Cortex of kidney (tissue), 1 donor: ENCODE measurements around the gene ACVR1.
"Not testable (repeated sequence)": the region's sequence is repeated elsewhere in the genome, so short reads cannot be mapped to it uniquely, and the experiment has no call there.

ENCODE experiments used
- DNase-seq: peaks from one replicate; lab custom pipeline; 2025; lab: John Stamatoyannopoulos, UW

The ACVR1 gene

GRCh38 chr2:157826644-157827043 lies 49.5 kb downstream of the ACVR1 start:
- not testable (repeated sequence) for DNase-seq

GRCh38 chr2:157825885-157826284 lies 50.2 kb downstream of the ACVR1 start:
- no peak for DNase-seq

DNA sequence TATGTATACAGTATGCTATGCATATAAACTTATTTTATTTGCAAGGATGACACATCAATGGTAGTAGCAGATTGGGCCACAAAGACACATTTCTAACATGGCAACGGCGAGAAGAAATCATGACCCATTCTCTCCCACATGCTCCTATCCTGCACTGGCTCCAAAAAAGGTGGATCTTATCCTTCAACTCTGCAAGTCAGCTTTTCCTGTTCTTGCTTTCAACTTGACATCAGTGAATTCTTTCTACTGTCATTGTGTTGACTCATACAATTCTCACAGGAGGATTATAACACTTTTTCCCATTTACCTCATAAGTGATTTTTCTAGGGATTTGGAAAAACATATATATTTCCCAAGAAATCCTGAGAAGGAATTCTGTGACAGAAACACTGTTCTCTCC lies 53.1 kb downstream of the ACVR1 start:
- DNase-seq = no peak

- no peak for DNase-seq
Measured at GRCh38 chr2:157822533-157822932, 53.6 kb downstream of the ACVR1 start.

DNA sequence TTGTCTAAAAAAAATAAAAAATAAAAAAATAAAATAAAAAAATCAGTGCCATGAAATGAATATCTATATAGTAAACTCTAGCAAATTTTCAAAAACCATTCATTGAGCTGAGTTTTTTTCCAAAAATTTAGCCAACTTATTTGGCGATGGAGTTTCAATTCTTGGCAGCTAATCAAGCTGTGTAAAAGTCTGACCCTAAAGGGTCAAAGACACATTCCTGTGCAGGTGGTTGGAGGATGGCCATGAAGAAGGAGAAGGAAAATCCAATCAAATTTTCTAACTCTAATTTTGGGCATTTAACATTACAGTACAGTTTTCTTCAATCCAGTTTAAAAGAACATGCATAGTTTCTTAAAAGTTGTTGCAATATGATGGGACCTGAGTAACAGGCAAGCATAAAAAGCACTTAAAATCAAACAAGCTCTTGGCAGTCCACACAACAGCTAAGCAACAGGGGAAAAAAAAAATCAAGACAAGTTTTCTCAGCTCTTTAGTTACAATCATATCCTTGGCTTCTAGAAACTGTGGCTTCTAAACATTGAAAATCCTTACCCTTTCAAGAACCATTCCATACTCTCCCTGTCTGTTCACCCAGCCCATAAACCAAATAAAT lies 54.5 kb downstream of the ACVR1 start:
- no peak for DNase-seq

DNA sequence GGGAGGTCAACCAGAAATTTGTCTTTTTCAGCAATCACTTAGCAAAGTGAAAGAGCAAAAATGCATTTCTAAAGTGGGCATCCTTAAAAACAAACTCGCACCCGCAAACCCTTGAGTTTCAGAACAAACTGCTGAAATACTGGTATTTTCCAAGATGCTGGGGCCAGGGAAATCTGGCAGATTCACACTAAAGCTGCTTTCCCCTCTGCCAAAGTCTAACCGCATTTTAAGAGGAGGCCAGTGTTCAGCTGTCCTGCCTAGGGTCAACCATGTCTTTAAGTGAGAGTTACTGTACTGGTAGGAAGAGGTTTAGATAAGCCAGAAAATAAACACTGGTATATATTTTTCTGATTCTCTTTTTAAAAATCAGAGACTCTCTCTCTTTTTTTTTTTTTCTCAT lies 55.9 kb downstream of the ACVR1 start:
- no peak for DNase-seq

DNA sequence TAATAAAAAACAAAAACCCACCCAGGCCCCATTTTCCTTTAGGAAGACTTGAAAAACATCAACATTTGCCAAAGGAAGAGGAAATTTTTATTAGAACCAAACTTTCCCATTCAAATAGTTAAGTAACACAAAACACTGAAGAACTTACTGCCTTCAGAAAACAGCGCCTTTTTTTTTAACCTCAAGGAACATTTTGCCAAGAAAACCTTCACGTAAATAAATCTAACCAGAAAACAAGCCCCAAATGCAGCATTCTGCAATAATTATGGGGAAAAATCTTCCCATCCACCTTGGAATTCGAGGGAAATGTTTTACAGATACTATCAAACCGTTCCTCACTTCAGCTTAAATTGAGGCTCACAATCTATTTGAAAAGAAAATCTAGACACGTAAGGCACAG lies 56.4 kb downstream of the ACVR1 start:
- no peak for DNase-seq

DNA sequence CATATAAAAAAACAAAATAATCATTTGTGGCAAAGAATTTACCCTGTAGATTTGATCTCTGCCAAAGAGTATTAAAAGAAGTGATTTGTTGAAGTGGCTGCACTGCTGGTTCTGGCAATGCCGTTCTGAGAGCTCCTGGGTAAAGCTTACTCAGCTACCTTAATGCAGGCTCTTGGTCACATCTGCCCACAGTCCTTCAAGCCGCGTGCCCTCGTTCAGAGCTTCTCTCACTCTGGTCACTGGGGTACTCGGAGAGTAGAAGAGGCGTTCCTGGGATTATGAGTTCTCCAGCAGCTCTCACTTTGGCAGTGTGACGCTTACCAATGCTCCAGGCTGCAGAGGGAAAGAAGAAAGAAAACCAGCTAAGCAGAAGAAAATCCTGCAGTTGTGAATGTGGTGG lies 57.9 kb downstream of the ACVR1 start:
- DNase-seq = no peak

GRCh38 chr2:157815421-157815820 lies 60.7 kb downstream of the ACVR1 start:
- no peak for DNase-seq

DNA sequence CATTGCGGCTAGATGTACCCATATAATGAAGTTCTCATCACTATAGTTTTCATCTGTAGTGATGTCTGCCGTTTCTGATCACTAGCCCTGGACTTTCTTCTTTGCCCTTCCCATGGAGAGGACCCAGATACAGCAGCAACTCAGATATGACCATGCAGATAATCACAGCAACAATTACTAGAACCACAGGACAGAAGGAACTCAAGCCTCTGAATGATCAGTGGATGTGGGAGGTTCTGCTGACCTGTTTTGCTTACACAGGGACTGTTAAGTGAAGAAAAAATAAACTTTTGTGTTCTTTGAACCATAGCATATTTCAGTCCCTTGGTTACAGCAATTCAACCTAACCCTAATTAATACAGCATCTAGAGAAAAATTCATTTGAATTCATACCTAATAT lies 62.7 kb downstream of the ACVR1 start:
- no peak for DNase-seq

DNA sequence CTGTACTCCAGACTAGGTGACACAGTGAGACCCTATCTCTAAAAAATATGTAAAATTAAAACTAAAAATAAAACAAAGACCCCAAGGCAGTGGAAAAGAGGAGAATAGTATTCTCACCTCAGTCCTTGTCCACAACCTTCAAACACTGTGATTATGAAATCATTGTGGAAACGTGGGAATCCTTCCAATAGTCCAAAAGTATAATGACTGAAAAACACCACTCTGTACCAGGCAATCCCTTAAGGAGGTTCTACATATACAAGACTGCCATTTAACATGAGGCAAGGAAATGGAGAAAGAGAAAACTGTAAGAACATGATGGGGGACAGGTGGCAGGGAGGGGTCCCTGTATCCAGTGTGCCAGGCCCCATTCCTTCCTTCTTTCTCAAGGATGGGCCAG lies 66.1 kb downstream of the ACVR1 start:
- no peak for DNase-seq

GRCh38 chr2:157809212-157809611 lies 66.9 kb downstream of the ACVR1 start:
- DNase-seq = no peak

DNA sequence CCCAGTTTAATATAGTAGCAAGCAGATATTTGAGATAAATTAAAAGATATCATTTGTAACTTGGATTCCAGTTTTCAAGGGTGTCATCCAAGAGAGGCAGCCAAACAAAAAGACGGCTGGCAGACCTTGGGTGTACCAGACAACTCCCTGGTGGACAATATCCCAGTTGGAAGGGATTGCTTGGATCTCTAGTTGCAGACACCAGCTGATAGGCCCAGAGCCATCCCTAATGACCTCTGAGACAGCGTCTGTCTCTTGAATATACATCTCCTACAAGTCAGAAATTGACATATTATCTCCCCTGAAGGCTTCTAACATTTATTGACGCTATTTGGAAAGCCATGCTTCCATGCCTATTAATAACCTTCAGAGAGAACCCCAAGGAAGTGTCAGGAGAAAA lies 67.7 kb downstream of the ACVR1 start:
- DNase-seq = no peak

GRCh38 chr2:157806426-157807077 lies 69.6 kb downstream of the ACVR1 start:
- no peak for DNase-seq

DNA sequence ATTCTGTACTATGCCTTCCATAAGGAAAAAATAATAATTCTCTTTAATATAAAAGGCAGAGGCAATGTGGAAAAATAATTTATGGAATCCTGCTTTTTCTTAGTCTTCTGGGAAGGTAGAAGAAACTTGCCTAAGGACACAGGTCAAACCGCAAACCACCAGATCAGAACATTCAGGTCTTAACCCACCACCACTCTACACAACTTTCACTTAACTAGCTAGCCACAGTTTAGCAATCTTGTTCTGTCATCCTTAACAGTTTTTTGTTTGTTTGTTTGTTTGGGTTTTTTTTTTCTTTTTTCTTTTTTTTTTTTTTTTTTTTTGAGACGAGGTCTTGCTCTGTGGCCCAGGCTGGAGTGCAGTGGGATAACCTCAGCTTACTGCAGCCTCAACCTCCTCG lies 70.6 kb downstream of the ACVR1 start:
- DNase-seq = no peak

DNA sequence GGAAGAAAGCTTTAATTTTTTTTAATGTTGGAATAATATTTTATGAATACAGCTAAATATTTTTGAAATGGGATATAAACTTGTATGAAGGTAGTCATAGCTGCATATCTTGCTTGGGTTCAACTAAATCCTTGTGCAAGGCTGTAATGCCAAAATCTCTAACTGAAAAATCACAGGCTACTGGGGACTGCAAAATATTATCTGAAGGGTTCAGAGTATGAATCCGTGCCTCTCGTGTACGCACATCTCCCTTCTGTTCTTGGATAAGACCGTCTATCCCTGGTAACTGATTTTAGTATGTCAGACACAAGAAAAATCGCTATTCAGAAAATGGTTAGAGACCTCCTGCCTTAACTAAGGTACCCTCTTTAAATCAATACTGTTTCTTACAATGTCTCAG lies 71.8 kb downstream of the ACVR1 start:
- no peak for DNase-seq

GRCh38 chr2:157803952-157804351 lies 72.2 kb downstream of the ACVR1 start:
- DNase-seq = no peak

DNA sequence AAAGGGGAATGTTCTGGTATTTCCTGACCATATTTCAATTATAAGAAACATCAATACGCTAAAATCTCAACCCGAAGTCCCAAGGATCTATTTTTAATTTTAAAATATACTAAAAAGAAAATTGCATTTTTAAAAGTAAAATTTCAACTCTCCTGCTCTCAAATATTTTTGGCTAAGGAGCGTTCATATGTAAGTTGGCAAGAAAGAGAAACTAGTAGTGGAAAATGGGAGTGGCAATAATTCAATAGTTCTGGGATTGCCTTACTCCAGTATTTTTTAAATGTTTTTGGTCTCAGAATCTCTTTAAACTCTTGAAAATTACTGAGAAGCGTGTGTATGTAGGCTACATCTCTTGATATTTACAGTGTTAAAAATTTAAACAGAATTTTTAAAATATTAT lies 72.7 kb downstream of the ACVR1 start:
- DNase-seq = no peak

GRCh38 chr2:157800838-157801495 lies 75.2 kb downstream of the ACVR1 start:
- DNase-seq = no peak

GRCh38 chr2:157793053-157793612 lies 83.0 kb downstream of the ACVR1 start:
- DNase-seq = no peak

DNA sequence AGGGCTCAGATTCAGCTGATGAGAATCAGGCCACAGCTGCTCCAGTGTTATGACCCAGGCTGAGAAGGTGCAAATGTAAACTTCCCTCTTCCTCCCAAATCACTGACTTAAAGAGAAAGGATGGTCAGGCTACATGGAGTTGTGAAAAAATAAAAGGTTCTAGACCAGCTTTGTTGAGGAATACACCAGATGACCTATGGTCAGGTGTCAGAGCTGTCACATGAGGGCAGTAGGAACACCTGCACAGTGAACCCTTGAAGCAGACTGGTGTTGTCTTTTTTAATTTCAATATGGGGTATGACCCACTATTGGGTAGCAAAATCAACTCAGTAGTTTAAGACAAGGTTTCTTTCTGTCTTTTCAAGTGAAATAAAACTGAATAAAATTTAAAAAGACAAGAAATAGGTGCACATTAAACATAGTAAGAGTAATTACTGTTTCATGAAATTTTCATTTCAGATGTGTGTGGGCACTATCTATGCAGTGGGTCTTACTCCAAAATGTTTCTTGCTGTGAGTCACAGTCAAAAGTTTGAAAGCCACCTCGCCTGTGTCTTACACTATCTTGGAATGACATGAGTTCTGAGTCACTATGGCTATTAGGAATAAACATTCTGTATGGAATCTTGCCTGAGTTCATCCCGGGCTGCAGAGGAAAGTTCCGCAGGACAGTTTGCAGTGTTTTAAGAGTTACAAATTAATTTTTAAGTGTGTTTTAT lies 83.6 kb downstream of the ACVR1 start:
- DNase-seq = no peak

DNA sequence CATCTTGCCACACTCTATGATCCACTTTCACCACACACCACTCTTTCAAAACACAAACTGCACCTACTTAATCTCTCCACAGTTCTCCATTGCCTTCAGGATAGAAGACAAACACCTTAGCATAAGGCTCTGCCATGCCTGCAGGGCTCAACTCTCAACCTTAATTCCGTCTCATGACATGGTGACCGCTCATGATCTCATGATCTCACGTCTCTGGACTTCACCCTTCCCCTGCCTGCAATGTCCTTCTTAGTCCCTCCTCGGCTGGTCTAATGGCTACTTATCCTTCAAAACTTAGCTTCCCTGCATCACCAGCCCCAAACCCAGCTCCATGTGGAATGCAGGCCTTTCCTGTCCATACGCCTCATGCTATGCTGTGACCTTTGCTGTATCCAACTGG lies 85.3 kb downstream of the ACVR1 start:
- no peak for DNase-seq
